HG02759 (cell line): ENCODE data around the gene GPR15.
"Not testable (repeated sequence)": the region's sequence is repeated elsewhere in the genome, so short reads cannot be mapped to it uniquely, and the experiment has no call there.

Experiments used
- ATAC-seq: cut with Tn5 transposase; IDR thresholded peaks from one replicate; pipeline ENCODE4 v1.9.1; 2021; ENCODE audit warnings: mild to moderate bottlenecking, moderate library complexity; ENCODE audit not compliant: unreplicated experiment

Gene GPR15

GRCh38 chr3:98556164-98557130 is 24.7 kb downstream of the GPR15 start:
- ATAC-seq, result peak; percentile 80

GRCh38 chr3:98557324-98558010 is 25.7 kb downstream of the GPR15 start:
- peak; percentile 22 for ATAC-seq

- no peak for ATAC-seq
Observed at GRCh38 chr3:98558100-98558827, 26.5 kb downstream of the GPR15 start.

GRCh38 chr3:98559769-98560168 is 28.0 kb downstream of the GPR15 start:
- ATAC-seq, result not testable (repeated sequence)

- ATAC-seq, result no peak
Observed at GRCh38 chr3:98560911-98561310, 29.1 kb downstream of the GPR15 start.

GRCh38 chr3:98561727-98562521 is 30.1 kb downstream of the GPR15 start:
- ATAC-seq, result peak; percentile 14

GRCh38 chr3:98563661-98564281 is 32.0 kb downstream of the GPR15 start:
- ATAC-seq, result peak; percentile 56

- ATAC-seq, result peak; percentile 12
Observed at GRCh38 chr3:98564282-98565005, 32.7 kb downstream of the GPR15 start.

GRCh38 chr3:98565237-98565643 is 33.5 kb downstream of the GPR15 start:
- no peak for ATAC-seq

GRCh38 chr3:98565843-98566242 is 34.1 kb downstream of the GPR15 start:
- no peak for ATAC-seq

- ATAC-seq, result peak; percentile 39
Observed at GRCh38 chr3:98567666-98568270, 36.0 kb downstream of the GPR15 start.

- ATAC-seq, result no peak
Observed at GRCh38 chr3:98568402-98568801, 36.6 kb downstream of the GPR15 start.

GRCh38 chr3:98573181-98573728 is 41.5 kb downstream of the GPR15 start:
- peak; percentile 64 for ATAC-seq

GRCh38 chr3:98574132-98574531 is 42.4 kb downstream of the GPR15 start:
- peak; percentile 54 for ATAC-seq

- no peak for ATAC-seq
Observed at GRCh38 chr3:98577178-98577895, 45.6 kb downstream of the GPR15 start.

- ATAC-seq, result no peak
Observed at GRCh38 chr3:98580401-98581386, 48.9 kb downstream of the GPR15 start.

GRCh38 chr3:98581474-98581873 is 49.7 kb downstream of the GPR15 start:
- ATAC-seq, result no peak
